ENCODE measurements around the gene FDX2. TPM values are rescaled to one million over a fixed set of nuclear protein-coding genes. Genes with fewer than 3 reads are reported as not detected.

Gene FDX2
- total and polyA plus RNA-seq, 2 of the 4 experiments (the other 2 are of a cell fraction), result 39.8 to 72.0 TPM

DNA sequence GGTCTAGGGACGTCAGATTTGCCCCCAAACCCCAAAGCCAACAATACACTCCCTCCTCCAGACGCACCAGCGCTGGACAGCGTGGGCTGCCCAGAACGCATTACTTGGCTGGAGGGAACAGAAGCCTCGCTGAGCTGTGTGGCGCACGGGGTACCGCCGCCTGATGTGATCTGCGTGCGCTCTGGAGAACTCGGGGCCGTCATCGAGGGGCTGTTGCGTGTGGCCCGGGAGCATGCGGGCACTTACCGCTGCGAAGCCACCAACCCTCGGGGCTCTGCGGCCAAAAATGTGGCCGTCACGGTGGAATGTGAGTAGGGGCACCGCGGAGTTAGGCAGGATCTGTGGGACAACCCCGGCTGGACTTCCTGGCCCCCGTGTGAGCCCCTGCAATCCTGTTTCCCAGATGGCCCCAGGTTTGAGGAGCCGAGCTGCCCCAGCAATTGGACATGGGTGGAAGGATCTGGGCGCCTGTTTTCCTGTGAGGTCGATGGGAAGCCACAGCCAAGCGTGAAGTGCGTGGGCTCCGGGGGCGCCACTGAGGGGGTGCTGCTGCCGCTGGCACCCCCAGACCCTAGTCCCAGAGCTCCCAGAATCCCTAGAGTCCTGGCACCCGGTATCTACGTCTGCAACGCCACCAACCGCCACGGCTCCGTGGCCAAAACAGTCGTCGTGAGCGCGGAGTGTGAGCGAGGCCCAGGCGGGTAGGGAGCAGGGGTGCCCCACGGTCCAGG, 22.0 kb downstream of the FDX2 start:
- in situ Hi-C loops (cut with MboI; ENCODE audit: low sequenced_read_pairs) (no loop called here), dilution Hi-C loops (cut with HindIII; ENCODE audit: low sequenced_read_pairs, unreplicated experiment) (no loop called here), intact Hi-C loops (cut with micrococcal nuclease) (no loop called here)
- no peak for TF ChIP-seq CEBPB (IDR thresholded peaks at IDR 0.05; ENCODE audit: low read depth, low read length)
- TF ChIP-seq CHD1 (IDR thresholded peaks at IDR 0.05; ENCODE audit: low read depth, low read length), result no peak
- no peak for TF ChIP-seq RAD21 (IDR thresholded peaks at IDR 0.05; ENCODE audit: low read length)
- no peak for TF ChIP-seq BHLHE40 (IDR thresholded peaks at IDR 0.05; ENCODE audit: low read depth, low read length)
- TF ChIP-seq SMC3 (IDR thresholded peaks at IDR 0.05; ENCODE audit: low read depth, low read length), result no peak
- TF ChIP-seq MXI1 (IDR thresholded peaks at IDR 0.05; ENCODE audit: borderline replicate concordance, low read depth, low read length), result no peak
- TF ChIP-seq MAZ (IDR thresholded peaks at IDR 0.05; ENCODE audit: borderline replicate concordance, low read depth, low read length), result no peak
- no peak for TF ChIP-seq RFX5 (IDR thresholded peaks at IDR 0.05; ENCODE audit: low read depth, low read length)
- no peak for TF ChIP-seq RCOR1 (IDR thresholded peaks at IDR 0.05; ENCODE audit: insufficient replicate concordance, low read length)
- TF ChIP-seq, protein P1, sequence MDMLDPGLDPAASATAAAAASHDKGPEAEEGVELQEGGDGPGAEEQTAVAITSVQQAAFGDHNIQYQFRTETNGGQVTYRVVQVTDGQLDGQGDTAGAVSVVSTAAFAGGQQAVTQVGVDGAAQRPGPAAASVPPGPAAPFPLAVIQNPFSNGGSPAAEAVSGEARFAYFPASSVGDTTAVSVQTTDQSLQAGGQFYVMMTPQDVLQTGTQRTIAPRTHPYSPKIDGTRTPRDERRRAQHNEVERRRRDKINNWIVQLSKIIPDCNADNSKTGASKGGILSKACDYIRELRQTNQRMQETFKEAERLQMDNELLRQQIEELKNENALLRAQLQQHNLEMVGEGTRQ (IDR thresholded peaks at IDR 0.05; ENCODE audit: low read depth, low read length), result no peak
- no peak for TF ChIP-seq POLR2A (IDR thresholded peaks at IDR 0.05; ENCODE audit: low read depth, low read length)
- TF ChIP-seq FOS (IDR thresholded peaks at IDR 0.05; ENCODE audit: low read depth, low read length), result no peak
- no peak for TF ChIP-seq NFE2L2 (IDR thresholded peaks at IDR 0.05; ENCODE audit: low read depth, low read length)
- TF ChIP-seq, protein P2, sequence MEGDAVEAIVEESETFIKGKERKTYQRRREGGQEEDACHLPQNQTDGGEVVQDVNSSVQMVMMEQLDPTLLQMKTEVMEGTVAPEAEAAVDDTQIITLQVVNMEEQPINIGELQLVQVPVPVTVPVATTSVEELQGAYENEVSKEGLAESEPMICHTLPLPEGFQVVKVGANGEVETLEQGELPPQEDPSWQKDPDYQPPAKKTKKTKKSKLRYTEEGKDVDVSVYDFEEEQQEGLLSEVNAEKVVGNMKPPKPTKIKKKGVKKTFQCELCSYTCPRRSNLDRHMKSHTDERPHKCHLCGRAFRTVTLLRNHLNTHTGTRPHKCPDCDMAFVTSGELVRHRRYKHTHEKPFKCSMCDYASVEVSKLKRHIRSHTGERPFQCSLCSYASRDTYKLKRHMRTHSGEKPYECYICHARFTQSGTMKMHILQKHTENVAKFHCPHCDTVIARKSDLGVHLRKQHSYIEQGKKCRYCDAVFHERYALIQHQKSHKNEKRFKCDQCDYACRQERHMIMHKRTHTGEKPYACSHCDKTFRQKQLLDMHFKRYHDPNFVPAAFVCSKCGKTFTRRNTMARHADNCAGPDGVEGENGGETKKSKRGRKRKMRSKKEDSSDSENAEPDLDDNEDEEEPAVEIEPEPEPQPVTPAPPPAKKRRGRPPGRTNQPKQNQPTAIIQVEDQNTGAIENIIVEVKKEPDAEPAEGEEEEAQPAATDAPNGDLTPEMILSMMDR (conservative IDR thresholded peaks at IDR 0.05; ENCODE audit: low read depth, low read length), result no peak
- TF ChIP-seq, protein P3, sequence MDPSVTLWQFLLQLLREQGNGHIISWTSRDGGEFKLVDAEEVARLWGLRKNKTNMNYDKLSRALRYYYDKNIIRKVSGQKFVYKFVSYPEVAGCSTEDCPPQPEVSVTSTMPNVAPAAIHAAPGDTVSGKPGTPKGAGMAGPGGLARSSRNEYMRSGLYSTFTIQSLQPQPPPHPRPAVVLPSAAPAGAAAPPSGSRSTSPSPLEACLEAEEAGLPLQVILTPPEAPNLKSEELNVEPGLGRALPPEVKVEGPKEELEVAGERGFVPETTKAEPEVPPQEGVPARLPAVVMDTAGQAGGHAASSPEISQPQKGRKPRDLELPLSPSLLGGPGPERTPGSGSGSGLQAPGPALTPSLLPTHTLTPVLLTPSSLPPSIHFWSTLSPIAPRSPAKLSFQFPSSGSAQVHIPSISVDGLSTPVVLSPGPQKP (IDR thresholded peaks at IDR 0.05; ENCODE audit: borderline replicate concordance, low read depth, low read length), result no peak
- TF ChIP-seq MAFK (IDR thresholded peaks at IDR 0.05; ENCODE audit: low read depth, low read length), result no peak
- H3K14ac ChIP-seq (replicated peaks; ENCODE audit: low read depth, low read length), result no peak overlapping the region
- no TSS peak for BruUV-seq (replicated peaks)
- H2BK15ac ChIP-seq (ENCODE audit: low read depth, low read length), result no peak overlapping the region
- H3K9ac ChIP-seq (ENCODE audit: low read depth, low read length), result no peak overlapping the region
- ATAC-seq (ENCODE audit: low read depth) (no peak), DNase-seq (no peak)
- no peak overlapping the region for H4K91ac ChIP-seq (ENCODE audit: insufficient read depth, low read depth, low read length)
- H2BK120ac ChIP-seq (ENCODE audit: low read depth, low read length), result no peak overlapping the region
- ChIA-PET POLR2A (ENCODE audit: unreplicated experiment) (no interaction called here), CTCF (no interaction called here)
- 83% methylated on average over 25 of the region's 49 CpGs; no CpG with 5 or more reads in 1 of the 2 experiments for whole genome bisulfite sequencing, 2 experiments (ENCODE audit: extremely low coverage in 2 of 2, insufficient read length in 1 of 2)
- H2BK5ac ChIP-seq (ENCODE audit: low read depth, low read length, poor library complexity, severe bottlenecking), result no peak overlapping the region
- H2AFZ ChIP-seq (replicated peaks; ENCODE audit: low read length, poor library complexity), result peak overlapping the region; percentile 11
- H4K8ac ChIP-seq (ENCODE audit: low read depth in 2 of 2, low read length in 2 of 2), result no peak overlapping the region
- H3K23ac ChIP-seq (ENCODE audit: low read depth, low read length), result no peak overlapping the region
- no peak overlapping the region for H3K4me3 ChIP-seq (ENCODE audit: insufficient read depth, low read depth, low read length)
- H4K5ac ChIP-seq (ENCODE audit: low read depth, low read length), result no peak overlapping the region
- H3K18ac ChIP-seq (ENCODE audit: low read depth, low read length), result no peak overlapping the region
- no peak overlapping the region for H3K4me2 ChIP-seq (ENCODE audit: low read depth, low read length)
- peaks cover 6% of the 10 kb centered on the region for H4K20me1 ChIP-seq (ENCODE audit: insufficient read depth, low read length)
- H2AK9ac ChIP-seq (replicated peaks; ENCODE audit: low read depth, low read length, poor library complexity), result peak overlapping the region; percentile 13
- H3K4ac ChIP-seq (ENCODE audit: low read depth, low read length), result no peak overlapping the region
- H3K79me1 ChIP-seq (ENCODE audit: low read depth in 1 of 2, low read length in 2 of 2), result peaks cover 0 to 4% of the 10 kb centered on the region in 2 experiments; a peak in 1 of 4 replicates
- peaks cover 14% of the 10 kb centered on the region; the same call in 1 of the 2 replicates for H3K36me3 ChIP-seq (ENCODE audit: control insufficient read depth, insufficient read depth, low read length)
- H3K27ac ChIP-seq (ENCODE audit: insufficient read depth, low read length), result no peak overlapping the region
- H3K27me3 ChIP-seq (ENCODE audit: control insufficient read depth, insufficient read depth, low read length), result no peaks in the 10 kb centered on the region; the same call in 1 of the 2 replicates
- no peak overlapping the region for H3K56ac ChIP-seq (ENCODE audit: extremely low read depth, insufficient read depth, low read length)
- H3K4me1 ChIP-seq (ENCODE audit: control insufficient read depth, insufficient read depth, low read length), result peaks cover 14% of the 10 kb centered on the region
- peaks cover 3% of the 10 kb centered on the region for H3K9me1 ChIP-seq (ENCODE audit: insufficient read depth, low read length)
- no peak overlapping the region for H2BK20ac ChIP-seq (ENCODE audit: low read depth, low read length)
- no peaks in the 10 kb centered on the region for H3K9me3 ChIP-seq (ENCODE audit: control insufficient read depth, insufficient read depth, low read length)
- H2AK5ac ChIP-seq (ENCODE audit: low read depth, low read length), result no peak overlapping the region
